ENCODE data around the gene PTGDR2.

DNA sequence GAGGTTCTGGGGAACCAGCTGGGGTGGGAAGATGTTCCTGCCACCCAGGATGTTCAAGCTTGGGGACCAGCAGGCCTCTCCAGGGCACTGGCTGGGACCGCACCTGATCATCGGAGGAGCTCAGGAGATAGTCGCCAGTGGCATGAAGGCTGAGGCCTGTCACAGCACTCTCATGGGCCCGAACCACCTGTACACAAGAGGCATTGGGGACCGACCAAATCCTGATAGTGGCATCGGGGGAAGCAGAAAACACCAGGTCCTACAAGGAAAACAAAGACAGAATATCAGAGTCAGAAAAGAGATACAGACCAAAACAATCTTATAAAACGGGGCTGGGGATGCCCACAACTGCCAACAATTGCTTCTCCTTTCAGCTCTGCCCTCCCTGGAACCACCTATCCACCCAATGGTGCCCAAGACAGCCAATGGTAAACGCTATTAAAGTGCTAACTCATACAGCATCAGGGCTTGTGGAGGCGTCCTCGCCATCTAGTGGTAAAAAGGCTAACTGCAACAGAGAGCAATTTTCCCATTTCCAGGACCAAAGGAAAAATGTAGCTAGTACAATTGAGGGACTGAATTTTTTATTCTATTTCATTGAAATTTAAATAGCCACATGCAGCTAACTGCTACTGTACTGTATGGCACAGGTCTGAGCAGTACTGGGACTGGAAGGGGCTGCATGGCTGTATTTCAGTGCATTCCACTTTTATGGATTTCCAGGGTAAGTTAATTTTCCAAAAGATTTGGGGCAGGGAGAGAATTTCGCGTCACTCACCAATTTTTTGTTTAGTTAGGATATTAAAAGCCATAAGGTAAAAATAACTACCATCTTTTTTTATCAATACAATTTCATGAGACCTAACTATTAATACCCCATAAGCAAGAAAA, 43.5 kb upstream of the PTGDR2 start:
- TF ChIP-seq, protein P1, sequence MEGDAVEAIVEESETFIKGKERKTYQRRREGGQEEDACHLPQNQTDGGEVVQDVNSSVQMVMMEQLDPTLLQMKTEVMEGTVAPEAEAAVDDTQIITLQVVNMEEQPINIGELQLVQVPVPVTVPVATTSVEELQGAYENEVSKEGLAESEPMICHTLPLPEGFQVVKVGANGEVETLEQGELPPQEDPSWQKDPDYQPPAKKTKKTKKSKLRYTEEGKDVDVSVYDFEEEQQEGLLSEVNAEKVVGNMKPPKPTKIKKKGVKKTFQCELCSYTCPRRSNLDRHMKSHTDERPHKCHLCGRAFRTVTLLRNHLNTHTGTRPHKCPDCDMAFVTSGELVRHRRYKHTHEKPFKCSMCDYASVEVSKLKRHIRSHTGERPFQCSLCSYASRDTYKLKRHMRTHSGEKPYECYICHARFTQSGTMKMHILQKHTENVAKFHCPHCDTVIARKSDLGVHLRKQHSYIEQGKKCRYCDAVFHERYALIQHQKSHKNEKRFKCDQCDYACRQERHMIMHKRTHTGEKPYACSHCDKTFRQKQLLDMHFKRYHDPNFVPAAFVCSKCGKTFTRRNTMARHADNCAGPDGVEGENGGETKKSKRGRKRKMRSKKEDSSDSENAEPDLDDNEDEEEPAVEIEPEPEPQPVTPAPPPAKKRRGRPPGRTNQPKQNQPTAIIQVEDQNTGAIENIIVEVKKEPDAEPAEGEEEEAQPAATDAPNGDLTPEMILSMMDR (IDR thresholded peaks at IDR 0.05 in 2 of 3, conservative IDR thresholded peaks at IDR 0.05 in 1 of 3; ENCODE audit: insufficient read depth in 2 of 3, low read depth in 1 of 3, low read length in 3 of 3): peak; percentile 82 to 94 (median 94)
- TF ChIP-seq, protein P2, sequence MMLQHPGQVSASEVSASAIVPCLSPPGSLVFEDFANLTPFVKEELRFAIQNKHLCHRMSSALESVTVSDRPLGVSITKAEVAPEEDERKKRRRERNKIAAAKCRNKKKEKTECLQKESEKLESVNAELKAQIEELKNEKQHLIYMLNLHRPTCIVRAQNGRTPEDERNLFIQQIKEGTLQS (IDR thresholded peaks at IDR 0.05): no peak
- TF ChIP-seq, protein P2 (CRISPR knock-in tag; conservative IDR thresholded peaks at IDR 0.05): no peak

All from K562 (cell line).